HepG2 (cell line): ENCODE results near the gene UBE2R2. TPM values are rescaled to one million over a fixed set of nuclear protein-coding genes. Genes with fewer than 3 reads are reported as not detected.

ENCODE experiments used
- ATAC-seq: fragments of 200-7000 bp; cut with Tn5 transposase; 3 replicates; pipeline ENCODE4 v1.9.1; 2020; ENCODE audit warnings: mild to moderate bottlenecking, moderate library complexity
- BruUV-seq: library from RNA; stranded (reverse); fragments of 400-500 nt; replicated peaks from 2 replicates; lab custom pipeline; 2021; lab: Mats Ljungman, UMichigan
- CTCF ChIA-PET: fragments of 300-600 bp; formaldehyde crosslinking; extraction: SDS; loops from one replicate; lab custom pipeline; 2021; ENCODE audit warnings: low total read pairs, inconsistent platforms, low intra/inter-chr PET ratio; lab: Yijun Ruan, JAX
- POLR2A ChIA-PET: fragments of 350-600 bp; sonication (Branson Sonifier 250); formaldehyde crosslinking; loops from one replicate; lab custom pipeline; 2020; ENCODE audit warnings: antibody characterized with exemption, inconsistent platforms; lab: Yijun Ruan, JAX
- DNase-seq: peaks from one replicate; pipeline ENCODE4 v3.0.0-alpha.2; 2015; ENCODE audit warnings: low spot score
- FAIRE-seq: peaks from 3 replicates; lab custom pipeline; 2011; peaks lifted over from hg19 to GRCh38; lab: Jason Lieb, UNC
- H2AFZ ChIP-seq: one replicate; pipeline ENCODE4 v1.6.1; 2011; ENCODE audit warnings: low read length, inconsistent platforms
- H3K27ac ChIP-seq: fragments of 300-600 bp; 3 replicates; pipeline ENCODE4 v1.8.0; 2011; ENCODE audit warnings: mixed run types, mild to moderate bottlenecking, mixed read lengths, low read length, inconsistent platforms; ENCODE audit not compliant: insufficient read depth; ENCODE audit errors: extremely low read length
- H3K27me3 ChIP-seq, 2 experiments: fragments of 200-600 bp in 1 of 2; 2 replicates in 1 of 2; 3 replicates in 1 of 2; pipeline versions ENCODE4 v1.6.0 to v1.8.0; 2011; ENCODE audit warnings: low read length in 2 of 2, mild to moderate bottlenecking in 2 of 2, moderate library complexity in 2 of 2, inconsistent platforms in 1 of 2; ENCODE audit not compliant: insufficient read depth in 2 of 2, control insufficient read depth in 1 of 2
- H3K36me3 ChIP-seq, 2 experiments: fragments of 200-600 bp in 1 of 2; replicated peaks in 1 of 2; 2 replicates in 1 of 2; 3 replicates in 1 of 2; pipeline versions ENCODE4 v1.5.1 to v1.8.0; 2011; ENCODE audit warnings: low read length in 2 of 2, inconsistent platforms in 1 of 2; ENCODE audit not compliant: insufficient read depth in 2 of 2, control insufficient read depth in 1 of 2
- H3K4me1 ChIP-seq: 2 replicates; pipeline ENCODE4 v1.5.1; 2012; ENCODE audit warnings: low read length, inconsistent platforms; ENCODE audit not compliant: insufficient read depth
- H3K4me2 ChIP-seq: 2 replicates; pipeline ENCODE4 v1.6.0; 2011; ENCODE audit warnings: low read depth, low read length, inconsistent platforms
- H3K4me3 ChIP-seq, 3 experiments: fragments of 200-600 bp in 1 of 3; sonication (generic), shearing (Covaris generic) in 1 of 3; replicated peaks in 1 of 3; 2 replicates each; pipeline ENCODE4 v1.5.1; 2011 to 2016; ENCODE audit warnings: low read length in 3 of 3, inconsistent platforms in 2 of 3, low read depth in 2 of 3, mild to moderate bottlenecking in 2 of 3, control low read depth in 1 of 3, mixed read lengths in 1 of 3; ENCODE audit not compliant: insufficient read depth in 1 of 3
- H3K79me2 ChIP-seq: one replicate; pipeline ENCODE4 v1.6.1; 2011; ENCODE audit warnings: low read length, inconsistent platforms; ENCODE audit not compliant: insufficient read depth
- H3K9ac ChIP-seq: 2 replicates; pipeline ENCODE4 v1.6.0; 2011; ENCODE audit warnings: mild to moderate bottlenecking, low read depth, low read length, inconsistent platforms; ENCODE audit not compliant: insufficient read depth
- H3K9me3 ChIP-seq: 2 replicates; pipeline ENCODE4 v1.5.1; 2012; ENCODE audit warnings: mild to moderate bottlenecking, low read length
- H4K20me1 ChIP-seq: 2 replicates; pipeline ENCODE4 v1.6.0; 2011; ENCODE audit warnings: inconsistent platforms, mild to moderate bottlenecking, low read length, moderate library complexity; ENCODE audit not compliant: insufficient read depth
- GRHL1 ChIP-seq: sonication (generic); formaldehyde crosslinking; conservative IDR thresholded peaks from 2 replicates; pipeline ENCODE4 v1.8.0; 2022; ENCODE audit warnings: missing genetic modification reagents
- MED1 ChIP-seq: sonication (generic); formaldehyde crosslinking; IDR thresholded peaks from 2 replicates; pipeline ENCODE4 v1.4.0; 2020; ENCODE audit warnings: missing genetic modification reagents
- MTF2 ChIP-seq: sonication (generic); formaldehyde crosslinking; IDR thresholded peaks from 2 replicates; pipeline ENCODE4 v1.5.0; 2020; ENCODE audit warnings: missing genetic modification reagents, borderline replicate concordance
- ZBED4 ChIP-seq: sonication (generic); formaldehyde crosslinking; IDR thresholded peaks from 2 replicates; pipeline ENCODE4 v1.4.0; 2020; ENCODE audit warnings: missing genetic modification reagents, borderline replicate concordance
- ZNF883 ChIP-seq: sonication (generic); formaldehyde crosslinking; IDR thresholded peaks from 2 replicates; pipeline ENCODE4 v1.5.1; 2020; ENCODE audit warnings: mild to moderate bottlenecking, missing genetic modification reagents; ENCODE audit errors: not compliant biosample characterization
- WGBS: methylation state at CpG from one replicate; pipeline ENCODE4 v1.1.6; 2017; ENCODE audit warnings: low lambda C conversion rate; 5-methylcytosine and 5-hydroxymethylcytosine counted together
- in situ Hi-C: cut with HindIII; loops from 2 replicates; pipeline ENCODE4 v1.10.0; 2017; ENCODE audit warnings: low pct_unique_long_range_greater_than_20kb; ENCODE audit not compliant: extremely low pct_ligation_motif_present
- intact Hi-C: fragments of 100-400 bp; cut with micrococcal nuclease; formaldehyde crosslinking; loops from one replicate; pipeline ENCODE4 v1.10.0; 2022; ENCODE audit not compliant: unreplicated experiment
- polyA plus RNA-seq, 8 experiments: library from polyadenylated mRNA; depleted of rRNA in 3 of 8; stranded (reverse) in 7 of 8; unstranded in 1 of 8; fragments of >200 nt; fragmentation: Illumina TruSeq in 4 of 8; extraction: Trizol in 4 of 8; gene quantifications; 2 replicates each; pipeline versions ENCODE4 v1.2.1 to v1.2.3, GENCODE V29; 2011 to 2016; ENCODE audit warnings: low read depth in 4 of 8, missing spikeins in 1 of 8, mixed read lengths in 1 of 8; ENCODE audit not compliant: insufficient read depth in 1 of 8
- total RNA-seq, 5 experiments: library from RNA; depleted of rRNA; stranded (reverse); fragments of >200 nt; fragmentation: Illumina TruSeq; extraction: Trizol; gene quantifications; 2 replicates each; pipeline ENCODE4 v1.2.3, GENCODE V29; 2016; ENCODE audit warnings: low read depth in 1 of 5

UBE2R2 gene
- total and polyA plus RNA-seq, 2 of the 13 experiments (the other 11 are each of a cell fraction or from before 2014, with no cell fraction given) = 14.8 to 20.9 TPM

GRCh38 chr9:33952066-33952465, 135.1 kb downstream of the UBE2R2 start (continued):
- no peak for TF ChIP-seq MTF2 (CRISPR knock-in tag)
- no peak for TF ChIP-seq MED1
- no peak for TF ChIP-seq GRHL1 (CRISPR knock-in tag)
- TF ChIP-seq, all 625 proteins: peak for 0

- FAIRE-seq (no peak), ATAC-seq (no peak)
- no peaks in the 10 kb centered on the region for H3K9me3 ChIP-seq
- peaks cover 9 to 59% of the 10 kb centered on the region in 2 experiments for H3K36me3 ChIP-seq
- no peak overlapping the region for H3K9ac ChIP-seq
- no peak overlapping the region for H3K27ac ChIP-seq
- TF ChIP-seq ZNF883 (CRISPR knock-in tag) (no peak), ZBED4 (CRISPR knock-in tag) (no peak)
- TF ChIP-seq, all 625 proteins: peak for 0
- Histone ChIP-seq H2AFZ (no peak overlapping the region), H3K4me3 (no peak overlapping the region), H3K4me2 (no peak overlapping the region), H4K20me1 (no peaks in the 10 kb centered on the region), H3K27me3 (no peaks in the 10 kb centered on the region), H3K4me1 (no peaks in the 10 kb centered on the region), H3K79me2 (no peaks in the 10 kb centered on the region)
- 96% methylated on average over 4 of the region's 4 CpGs for WGBS
- ChIA-PET CTCF (no interaction called here), POLR2A (no interaction called here)
- no peak for DNase-seq
- in situ Hi-C loops = no loop called here
- no TSS peak for BruUV-seq
- intact Hi-C loops = no loop called here
These were observed 139.6 kb downstream of the UBE2R2 start for GRCh38 chr9:33956544-33956943.
